GM21390 (cell line): ENCODE data around the gene DNAJB2.
"Not testable (repeated sequence)": the region's sequence is repeated elsewhere in the genome, so short reads cannot be mapped to it uniquely, and the experiment has no call there.

ENCODE experiments used
- ATAC-seq: cut with Tn5 transposase; IDR thresholded peaks from one replicate; pipeline ENCODE4 v1.9.1; 2021; ENCODE audit not compliant: unreplicated experiment

DNAJB2 gene

DNA sequence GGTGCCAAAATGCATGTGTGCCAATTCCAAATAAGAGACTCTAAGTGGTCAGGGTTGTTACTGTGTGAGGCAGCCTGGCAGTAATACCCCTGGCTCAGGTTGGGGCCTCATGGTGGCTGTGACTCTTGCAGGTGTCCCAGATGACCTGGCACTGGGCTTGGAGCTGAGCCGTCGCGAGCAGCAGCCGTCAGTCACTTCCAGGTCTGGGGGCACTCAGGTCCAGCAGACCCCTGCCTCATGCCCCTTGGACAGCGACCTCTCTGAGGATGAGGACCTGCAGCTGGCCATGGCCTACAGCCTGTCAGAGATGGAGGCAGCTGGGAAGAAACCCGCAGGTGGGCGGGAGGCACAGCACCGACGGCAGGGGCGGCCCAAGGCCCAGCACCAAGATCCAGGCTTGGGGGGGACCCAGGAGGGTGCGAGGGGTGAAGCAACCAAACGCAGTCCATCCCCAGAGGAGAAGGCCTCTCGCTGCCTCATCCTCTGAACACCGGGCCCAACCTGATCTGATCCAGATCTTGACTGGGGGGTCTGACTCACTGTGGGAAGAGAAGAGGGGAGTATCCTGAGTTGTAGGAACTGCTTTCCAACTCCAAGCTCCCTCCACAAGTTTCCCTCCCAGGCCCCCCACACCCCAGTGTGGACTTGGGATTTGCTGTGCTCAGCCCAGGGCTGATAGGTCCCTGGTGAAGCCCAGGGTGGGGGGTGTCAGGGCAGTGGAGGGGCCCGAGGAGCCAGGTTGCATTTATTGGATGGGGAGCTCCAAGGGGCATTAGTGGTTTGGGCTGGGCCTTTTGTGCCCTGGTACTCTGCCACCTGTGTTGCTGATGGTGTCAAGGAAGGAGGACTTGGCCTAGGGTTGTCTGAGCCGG, 5.6 kb downstream of the DNAJB2 start:
- no peak for ATAC-seq

DNA sequence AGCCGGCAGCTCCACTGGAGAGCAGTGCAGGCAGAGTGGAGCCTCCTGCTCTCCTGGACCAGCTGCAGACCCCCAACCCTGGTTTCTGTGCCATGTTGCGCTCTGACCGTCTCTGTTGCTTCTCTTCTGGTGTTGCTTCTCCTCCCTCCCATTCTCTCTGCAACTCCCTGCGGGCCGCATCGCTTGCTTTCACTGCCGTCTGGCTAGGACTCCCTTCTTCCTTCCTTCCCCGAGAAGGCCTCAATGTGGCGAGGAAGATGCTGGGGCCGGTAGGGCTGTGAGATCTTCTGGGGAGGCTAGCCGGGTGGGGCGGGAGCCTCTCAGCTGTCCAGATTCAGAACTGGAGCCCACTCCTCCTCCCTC, 6.2 kb downstream of the DNAJB2 start:
- ATAC-seq = no peak

DNA sequence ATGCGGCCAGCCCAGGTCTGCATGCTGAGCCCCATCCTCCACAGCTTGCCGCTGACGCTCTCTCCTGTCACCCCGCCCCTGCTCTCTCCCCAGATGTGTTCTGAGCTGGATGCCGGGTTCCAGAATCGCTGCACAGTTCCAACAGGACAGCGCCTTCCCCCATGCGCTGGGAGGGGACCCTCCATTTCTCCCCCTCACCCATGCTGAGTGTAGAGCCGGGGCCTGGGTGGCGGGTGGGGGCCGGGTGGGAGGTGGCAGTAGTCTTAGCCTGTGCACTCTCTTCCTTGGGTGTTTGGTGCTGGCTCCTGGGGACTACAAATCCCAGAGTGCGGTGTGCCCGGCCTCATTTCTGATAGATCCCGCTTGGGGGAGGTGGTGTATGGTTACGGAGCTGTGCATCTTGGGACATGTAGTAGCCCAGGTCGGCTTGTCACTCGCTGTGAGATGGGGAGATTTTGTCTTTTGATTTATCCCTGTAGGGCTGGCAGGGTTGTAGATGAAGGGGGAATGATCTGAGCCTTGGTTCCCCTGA, 6.8 kb downstream of the DNAJB2 start:
- no peak for ATAC-seq

DNA sequence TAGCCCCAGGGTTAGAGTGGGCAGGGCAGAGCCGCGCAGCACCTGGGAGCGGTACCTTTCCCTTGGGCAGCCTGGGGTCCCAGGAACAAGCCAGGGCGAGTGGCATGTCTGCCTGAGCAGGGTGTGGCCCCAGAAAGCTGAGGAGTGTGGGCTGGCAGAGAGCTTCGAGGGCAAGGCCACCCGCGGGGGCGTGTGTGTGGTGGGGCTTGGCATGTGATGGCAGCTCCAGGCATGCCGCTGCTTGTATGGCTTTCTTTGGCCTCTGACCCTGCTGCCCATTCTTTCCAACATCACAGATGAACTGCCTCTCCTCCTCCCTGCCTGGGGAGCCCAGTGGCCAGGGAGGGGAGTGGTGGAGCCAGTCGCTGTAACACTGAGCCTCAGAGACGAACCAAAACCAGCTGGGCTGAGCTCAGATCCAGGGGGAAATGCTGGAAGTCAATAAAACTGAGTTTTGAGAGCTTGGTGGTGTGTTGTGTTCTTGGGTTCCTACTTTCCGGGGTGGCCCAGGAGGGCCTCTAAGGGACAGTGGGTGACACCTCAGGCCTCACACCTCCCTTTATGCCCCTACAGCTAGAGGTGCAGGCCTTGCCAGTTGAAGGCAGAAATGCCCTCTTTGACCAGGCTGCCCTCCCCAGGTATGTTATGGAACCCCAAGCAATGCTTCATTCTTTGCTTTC, 7.4 kb downstream of the DNAJB2 start:
- ATAC-seq = no peak

DNA sequence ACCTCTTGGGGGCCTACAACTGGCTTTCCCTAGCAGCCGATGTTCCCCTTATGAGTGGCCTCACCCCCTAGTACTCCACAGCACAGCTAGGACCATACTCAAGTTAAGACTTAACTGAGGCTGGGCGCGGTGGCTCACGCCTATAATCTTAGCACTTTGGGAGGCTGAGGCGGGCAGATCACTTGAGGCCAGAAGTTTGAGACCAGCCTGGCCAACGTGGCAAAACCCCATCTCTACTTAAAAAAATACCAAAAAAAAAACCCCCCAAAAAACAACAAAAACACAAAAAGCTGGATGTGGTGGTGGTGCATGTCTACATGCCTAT, 7.9 kb downstream of the DNAJB2 start:
- ATAC-seq = not testable (repeated sequence)

DNA sequence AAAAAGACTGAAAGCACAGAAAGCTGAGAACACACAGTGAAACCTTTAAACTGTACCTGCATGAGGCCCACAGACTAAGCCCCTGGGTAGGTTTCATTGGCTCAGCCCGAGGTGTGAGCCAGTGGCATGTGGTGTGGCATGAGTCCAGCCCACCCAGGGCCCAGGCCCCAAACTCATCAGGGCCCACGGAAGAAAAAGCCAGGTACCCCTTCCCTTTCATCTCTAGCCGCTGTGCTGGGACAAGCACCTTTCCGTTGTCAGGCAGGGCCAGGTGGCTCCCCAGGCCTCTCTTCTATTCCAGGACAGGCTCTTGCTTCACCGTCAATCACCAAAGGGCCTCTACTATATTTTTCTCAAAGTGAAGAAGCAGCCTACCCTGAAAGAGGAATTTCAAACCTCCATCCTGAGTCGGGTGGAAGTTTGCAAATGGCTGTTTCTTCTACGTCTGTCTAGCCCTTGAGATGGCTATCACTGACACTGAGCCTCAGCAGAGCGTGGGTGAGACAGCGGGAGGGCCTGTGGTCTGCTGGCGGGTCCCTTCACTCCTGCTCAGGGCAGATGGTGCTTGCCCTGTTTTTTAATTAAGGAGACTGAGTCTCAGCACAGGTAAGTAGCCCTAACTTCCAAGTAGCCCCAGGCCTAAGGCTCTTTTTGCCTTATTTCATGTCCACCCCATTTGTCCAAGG, 8.6 kb downstream of the DNAJB2 start:
- ATAC-seq = no peak

DNA sequence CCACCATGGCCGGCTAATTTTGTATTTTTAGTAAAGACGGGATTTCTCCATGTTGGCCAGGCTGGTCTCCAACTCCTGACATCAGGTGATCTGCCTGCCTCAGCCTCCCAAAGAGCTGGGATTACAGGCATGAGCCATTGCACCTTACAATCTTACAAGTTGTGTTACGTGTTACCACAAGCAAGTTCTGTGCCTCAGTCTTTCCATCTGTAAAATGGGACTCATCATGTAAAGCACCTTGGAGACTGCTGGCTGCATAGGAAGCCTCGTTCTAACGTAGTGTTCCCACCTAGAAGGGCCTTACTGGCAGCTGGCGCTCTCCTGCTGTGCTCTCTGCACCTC, 10.0 kb downstream of the DNAJB2 start:
- ATAC-seq = no peak

DNA sequence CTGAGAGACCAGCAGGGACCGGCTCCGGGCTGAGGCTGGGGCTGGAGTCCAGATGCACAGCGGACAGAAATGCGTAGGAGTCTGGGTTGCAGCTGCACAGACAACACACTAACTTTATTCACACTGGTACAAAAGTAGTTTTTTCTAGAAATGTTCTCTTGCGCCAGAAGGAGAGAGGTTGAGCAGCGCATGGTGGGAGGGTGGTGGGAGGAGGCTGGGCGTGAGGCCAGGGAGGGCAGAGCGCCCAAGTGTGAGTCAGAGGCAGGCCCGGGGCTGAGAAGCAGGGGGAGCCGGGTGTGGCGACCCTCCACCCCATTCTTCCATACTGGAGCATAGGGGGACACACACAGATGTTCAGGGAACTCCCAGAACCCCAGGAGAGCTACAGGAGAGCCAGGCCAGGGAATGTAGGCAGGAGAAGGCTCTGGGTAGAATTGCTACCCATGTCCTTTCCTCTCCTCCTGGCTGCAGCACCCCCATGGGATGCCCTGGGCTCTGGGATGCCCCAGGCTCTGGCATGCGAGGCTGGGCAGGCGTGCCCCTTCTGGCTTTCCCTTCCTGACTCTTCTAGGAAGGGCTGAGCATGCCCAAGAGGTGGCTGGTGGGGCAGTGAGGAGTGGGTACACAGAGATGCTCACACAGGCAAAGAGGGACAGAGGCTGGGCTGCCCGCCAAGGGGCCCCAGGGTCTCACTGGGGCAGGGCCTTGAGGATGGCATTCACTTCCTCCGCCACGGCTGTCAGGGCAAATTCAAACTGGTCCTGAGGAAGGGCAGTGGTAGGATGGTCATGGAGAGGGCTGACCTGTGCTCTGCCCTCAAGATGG, 10.6 kb downstream of the DNAJB2 start:
- ATAC-seq = no peak

DNA sequence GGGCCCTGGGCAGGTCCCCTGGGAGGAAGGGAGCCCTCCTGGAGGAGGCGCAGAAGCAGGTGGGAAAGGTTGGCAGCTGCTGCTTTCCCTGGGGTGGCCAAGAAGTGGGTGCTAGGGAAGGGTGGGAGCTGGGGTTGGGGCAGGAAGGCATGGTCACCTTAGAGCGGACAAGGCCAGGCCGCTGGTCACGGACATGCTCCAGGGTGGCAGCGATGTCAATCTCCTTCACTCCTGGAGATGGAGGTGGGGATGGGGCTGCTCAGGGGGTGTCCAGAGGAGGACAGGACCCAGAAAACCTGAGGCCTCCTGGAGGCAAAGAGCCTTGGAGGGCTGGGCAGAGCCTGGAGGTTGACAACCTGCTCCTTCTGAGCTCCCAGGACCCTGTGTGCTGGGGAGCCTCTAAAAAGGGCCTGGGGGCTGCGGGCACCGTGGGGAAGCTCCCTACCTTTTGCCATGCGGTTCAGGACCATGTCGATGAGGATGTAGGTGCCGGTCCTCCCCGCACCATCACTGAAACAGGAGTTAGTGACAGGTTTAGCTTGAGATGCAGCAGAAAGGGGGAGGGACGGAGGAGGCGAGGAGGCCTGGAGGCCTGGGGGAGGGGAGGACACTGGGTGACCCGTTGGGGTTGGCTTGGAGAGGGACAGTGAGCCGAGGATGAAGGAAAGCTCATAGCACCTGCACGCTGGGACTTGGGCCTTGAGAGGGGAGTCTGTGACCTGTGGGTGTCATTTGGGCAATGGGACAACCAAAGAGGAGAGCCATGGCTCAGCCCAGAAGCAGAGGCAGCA, 11.4 kb downstream of the DNAJB2 start:
- ATAC-seq = no peak

DNA sequence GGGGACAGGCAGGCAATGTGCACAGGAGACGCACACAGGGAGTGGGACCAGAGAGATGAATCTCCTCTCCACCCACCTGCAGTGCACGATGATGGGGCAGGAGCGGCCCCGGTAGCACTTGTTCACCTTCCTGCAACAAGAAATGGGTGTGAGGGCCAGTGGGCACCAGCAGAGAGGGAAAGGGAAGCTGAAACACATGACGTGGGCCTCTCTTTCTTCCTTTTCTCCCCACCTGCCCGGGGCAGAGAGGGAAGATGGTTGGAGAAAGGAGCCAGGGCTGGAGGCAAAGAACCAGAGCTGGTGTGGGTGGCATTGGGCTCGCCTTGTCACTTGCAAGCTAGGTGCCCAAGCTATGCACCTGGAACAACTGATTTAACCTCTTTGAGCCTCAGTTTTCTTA, 12.2 kb downstream of the DNAJB2 start:
- no peak for ATAC-seq

DNA sequence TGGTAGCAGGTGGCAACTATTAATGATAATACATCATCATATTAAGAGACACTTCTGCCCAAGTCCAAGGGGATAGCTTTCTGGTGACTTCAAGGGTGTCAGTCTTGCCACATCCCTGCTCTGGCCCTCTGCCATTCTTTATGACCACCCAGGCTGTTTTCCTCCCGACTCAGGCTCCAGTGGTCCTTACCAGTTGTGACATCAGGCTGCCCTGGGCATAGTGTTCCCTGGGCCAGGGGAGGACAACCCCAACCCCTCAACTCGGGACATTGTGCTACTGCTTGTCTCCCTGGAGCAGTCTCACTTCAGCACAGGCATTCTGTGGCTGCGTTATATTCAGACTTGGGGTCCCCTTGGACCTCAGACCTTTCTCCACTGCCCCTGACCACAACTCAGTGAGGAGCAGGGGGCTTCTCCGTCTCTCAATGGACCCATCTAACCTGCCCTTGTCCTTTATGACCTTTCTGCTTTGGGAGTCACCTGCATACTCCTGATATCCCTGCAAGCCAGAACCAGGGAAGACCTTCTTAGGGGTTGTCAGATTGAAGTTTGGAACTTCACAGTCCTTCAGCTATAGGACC, 12.8 kb downstream of the DNAJB2 start:
- no peak for ATAC-seq

DNA sequence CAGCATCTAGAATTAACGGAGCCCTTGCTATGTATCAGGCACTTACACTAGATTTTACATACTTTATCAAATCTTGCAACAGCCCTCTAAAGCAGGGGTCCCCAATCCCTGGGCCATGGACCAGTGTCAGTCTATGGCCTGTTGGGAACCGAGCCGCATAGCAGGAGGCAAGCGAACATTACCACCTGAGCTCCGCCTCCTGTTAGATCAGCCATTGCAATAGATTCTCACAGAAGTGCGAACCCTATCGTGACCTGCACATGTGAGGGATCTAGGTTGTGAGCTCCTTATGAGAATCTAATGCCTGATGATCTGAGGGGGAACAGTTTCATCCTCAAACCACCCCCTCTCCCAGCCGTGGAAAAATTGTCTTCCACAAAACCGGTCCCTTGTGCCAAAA, 13.4 kb downstream of the DNAJB2 start:
- ATAC-seq = no peak

DNA sequence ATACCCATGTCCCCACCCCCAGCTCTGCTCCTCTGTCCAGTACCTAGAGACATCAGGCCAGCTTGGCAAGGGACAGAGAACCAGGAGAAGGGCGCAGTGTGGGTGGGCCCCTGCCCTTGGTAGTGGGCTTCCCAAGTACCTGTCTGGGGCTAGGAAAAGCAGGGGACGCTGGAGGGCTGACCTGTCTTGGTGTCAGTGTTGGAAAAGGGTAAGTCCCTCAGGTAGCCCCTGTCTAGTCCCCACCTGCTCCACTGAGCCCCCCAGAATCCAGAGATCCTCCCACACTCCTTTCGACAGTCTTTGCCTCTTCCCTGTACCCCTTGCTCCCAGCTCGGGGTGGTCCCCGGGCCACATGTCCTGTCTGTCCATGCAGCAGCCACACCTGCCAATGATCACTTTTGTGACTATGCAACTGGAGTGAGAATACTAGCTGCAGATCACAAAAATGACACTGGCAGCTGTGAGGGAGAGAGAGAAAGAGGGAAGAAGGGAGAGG, 14.6 kb downstream of the DNAJB2 start:
- ATAC-seq = no peak

DNA sequence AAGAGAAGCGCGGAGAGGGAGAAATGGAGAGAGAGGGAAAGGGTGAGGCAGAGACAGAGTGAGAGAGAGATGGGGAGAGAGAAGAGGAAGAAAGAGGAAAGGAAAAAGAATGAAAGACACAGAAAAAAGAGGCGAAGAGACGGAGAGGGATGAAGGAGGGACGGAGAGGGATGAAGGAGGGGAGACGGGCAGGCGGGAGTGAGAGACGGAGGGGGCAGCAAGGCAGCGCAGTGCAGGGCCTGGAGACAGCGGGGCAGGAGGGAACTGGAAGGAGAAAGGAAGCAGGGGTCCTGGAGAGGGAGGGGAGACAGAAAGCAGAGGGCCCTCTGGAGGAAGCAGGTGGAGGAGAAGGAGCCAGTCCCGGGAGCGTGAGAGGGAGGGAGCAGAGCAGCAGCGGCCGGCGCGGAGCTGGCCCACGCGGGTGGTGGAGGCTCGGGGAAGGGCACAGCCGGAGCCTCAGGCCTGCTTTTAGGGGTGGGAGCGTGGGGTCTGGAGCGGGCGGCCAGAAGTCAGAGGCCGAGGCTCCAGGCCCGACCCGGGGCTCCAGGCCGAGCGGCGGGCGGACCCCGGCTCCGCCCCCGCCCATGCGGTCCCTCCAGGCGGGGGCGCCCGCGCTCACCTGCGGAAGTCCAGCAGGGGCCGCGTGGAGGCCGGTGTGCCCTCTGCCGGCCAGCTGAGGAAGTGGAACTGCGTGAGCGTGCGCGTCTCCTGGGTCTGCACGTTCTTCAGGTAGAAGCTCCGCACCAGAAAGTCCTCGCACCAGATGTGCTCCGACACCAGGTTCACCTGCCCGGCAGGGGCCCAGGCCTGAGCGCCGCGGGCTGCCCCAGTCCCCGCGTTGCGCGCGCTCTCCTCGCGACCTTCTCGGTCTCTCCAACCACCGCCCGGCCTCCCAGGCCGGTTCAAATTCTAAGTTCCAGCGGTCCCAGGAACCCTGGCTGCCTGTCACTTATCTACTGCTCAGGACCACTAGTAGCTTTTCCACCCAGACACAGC, 15.5 kb downstream of the DNAJB2 start:
- peak; percentile 90 for ATAC-seq

DNA sequence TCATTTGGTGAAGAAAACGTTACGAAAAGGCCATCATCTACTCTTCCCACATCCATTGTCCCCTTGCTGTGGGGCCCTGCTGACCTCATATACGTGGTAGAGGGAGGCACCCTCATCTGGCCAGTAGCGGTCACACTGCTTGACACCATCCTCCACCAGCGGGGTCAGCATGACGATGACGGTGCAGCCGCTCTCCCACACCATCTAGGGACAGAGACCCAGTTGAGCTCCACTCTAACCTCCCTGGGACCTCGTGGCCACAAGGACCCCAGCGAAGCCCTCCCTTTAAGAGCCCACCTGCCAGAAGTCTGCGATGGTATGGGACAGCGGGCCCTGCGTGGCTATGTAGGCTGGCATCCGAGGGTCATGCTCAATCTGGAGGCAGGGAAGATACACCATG, 17.0 kb downstream of the DNAJB2 start:
- ATAC-seq = no peak

DNA sequence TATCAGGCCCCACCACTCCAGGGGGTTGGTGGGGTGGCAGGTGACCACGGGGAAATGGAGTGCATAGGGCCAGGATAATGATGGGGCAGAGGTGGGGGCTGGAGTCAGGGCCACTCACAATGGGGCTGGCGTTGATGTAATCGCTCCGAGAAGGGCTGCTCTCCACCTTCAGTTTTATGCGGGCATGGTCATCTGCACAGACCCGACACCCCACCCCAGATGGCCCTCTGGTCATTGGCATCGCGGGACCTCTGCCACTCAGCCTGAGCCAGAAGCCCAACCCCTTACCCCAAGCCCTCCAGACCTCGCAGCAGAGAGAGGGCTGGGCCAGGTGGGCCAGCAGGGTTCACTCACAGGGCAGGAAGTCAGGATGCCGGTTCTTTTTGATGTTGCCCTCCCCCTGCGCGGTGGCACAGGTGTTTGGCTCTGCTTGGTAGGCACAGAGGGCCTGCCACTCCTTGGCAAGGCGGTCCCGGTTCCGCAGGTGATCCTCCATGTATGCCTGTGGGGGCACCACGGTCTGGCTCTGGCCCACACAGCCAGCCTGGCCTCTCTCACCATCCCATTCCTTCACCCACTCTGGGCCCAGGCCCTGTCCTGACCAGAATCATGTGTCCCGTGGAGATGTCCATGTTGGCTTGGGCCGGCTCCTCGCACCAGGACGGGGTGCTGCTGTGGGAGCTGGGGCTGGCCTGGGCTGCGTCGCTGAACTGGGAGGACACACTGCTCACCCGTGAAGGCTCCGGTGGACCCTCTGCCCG, 17.6 kb downstream of the DNAJB2 start:
- no peak for ATAC-seq

DNA sequence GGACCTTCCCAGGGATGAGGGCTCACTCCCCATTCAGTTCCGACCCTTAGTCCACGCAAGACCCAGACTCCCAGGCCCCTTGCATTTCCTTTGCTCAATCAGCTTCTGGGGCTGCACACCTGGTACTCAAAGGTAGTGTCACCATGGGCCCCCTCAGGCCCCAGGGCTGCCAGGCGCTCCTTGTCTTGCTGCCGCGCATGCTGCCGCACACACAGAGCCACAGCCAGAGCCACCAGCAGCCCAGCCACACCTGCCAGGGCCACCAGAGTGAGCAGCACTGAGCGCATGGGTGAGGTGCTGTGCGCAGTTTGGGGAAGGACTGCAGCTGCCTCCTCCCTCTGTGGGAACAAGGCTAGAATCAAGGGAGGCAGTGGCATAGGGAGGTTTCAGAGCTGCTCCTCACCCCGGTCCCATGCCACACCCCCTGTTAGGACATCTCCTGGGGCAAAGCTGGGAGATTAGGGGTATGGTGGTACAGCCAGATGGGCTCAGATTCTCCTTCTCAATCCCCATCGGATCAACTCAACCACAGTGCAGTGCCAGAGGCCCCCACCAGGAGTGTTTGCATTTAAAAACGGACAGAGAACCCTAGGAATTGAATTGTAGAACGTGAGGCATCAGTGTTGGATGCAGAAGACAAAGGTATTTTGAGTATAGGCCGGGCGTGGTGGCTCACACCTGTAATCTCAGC, 18.7 kb downstream of the DNAJB2 start:
- ATAC-seq = no peak
